H4 (cell line): ENCODE measurements around the gene TICAM1. TPM values are rescaled to one million over a fixed set of nuclear protein-coding genes. Genes with fewer than 3 reads are reported as not detected.
"Not testable (repeated sequence)": the region's sequence is repeated elsewhere in the genome, so short reads cannot be mapped to it uniquely, and the experiment has no call there.

Experiments
- DNase-seq: peaks from one replicate; pipeline ENCODE4 v3.0.0-alpha.2; 2015; ENCODE audit warnings: low spot score
- total RNA-seq: library from RNA; depleted of rRNA; stranded (reverse); fragments of >200 nt; shearing (Covaris generic); gene quantifications from 2 replicates; pipeline ENCODE4 v1.2.3, GENCODE V29; 2014

TICAM1 gene
- total RNA-seq, 1 experiment from 2014 or later, result 0.64 TPM

DNA sequence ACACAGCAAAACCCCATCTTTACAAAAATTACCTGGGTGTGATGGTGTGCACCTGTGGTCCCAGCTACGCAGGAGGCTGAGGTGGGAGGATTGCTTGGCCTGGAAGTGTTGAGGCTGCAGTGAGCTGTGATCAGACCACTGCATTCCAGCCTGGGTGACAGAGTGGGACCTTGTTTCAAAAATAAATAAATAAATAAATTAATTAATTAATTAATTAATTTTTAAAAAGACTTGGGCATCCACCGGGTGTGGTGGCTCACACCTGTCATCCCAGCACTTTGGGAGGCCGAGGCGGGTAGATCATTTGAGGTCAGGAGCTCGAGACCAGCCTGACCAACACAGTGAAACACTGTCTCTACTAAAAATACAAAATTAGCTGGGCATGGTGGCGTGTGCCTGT, 26.4 kb downstream of the TICAM1 start:
- not testable (repeated sequence) for DNase-seq

DNA sequence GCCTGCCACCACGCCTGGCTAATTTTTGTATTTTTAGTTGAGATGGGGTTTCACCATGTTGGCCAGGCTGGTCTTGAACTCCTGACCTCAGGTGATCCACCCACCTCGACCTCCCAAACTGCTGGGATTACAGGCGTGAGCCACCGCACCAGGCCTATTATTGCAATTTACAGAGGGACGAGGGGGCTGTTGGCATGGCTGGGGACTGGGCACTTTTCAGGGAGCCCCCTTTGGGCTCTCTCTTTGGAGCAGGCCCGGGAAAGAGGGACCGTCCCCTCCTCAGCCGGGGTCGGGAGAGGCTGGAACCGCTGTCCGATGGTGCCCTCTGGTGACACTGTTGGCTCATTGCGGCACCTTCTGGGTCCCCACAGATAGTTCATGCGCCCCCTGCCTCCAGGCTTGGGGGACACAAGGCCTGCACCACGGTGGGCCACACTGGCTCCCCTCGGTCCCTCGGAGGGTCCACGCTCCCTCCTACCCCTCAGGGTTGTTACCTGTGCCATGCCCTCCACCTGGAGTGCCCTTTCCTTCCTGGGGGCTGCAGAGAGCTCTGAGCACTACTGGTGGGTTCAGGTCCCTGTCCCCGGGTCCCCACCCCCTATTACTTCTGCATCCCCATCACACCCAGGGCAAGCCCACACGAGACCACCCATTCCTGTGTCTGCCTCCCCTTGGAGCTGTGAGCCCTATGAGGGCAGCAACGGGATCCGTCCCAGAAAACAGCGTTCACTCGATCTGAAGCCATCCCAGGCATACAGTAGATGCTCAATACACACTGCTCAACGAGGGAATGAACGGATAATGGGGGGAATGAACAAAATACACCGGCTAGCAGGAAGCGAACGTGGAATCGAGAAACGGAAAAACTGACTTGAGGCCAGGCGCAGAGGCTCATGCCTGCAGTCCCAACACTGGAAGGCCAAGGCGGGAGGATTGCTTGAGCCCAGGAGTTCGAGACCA, 27.5 kb downstream of the TICAM1 start:
- peak; percentile 53 for DNase-seq

DNA sequence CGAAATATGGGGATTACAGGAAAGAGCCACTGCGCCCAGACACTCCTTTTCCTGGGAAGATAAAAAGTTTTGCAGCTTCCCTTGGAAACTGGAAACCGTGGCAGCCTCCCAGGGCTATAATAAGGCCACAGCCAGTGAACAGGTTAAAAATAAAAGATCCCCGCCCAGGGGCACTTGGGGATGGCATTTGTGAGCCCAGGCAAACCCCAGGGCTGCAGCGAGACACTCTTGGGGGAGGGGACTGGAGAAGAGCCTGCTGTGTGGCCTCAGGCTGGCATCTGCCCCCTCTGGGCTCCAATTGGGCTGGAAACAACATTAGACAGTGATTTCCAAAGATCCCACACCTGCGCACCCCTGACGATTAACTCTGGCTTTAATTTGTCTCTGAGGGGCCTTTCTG, 28.8 kb downstream of the TICAM1 start:
- no peak for DNase-seq

DNA sequence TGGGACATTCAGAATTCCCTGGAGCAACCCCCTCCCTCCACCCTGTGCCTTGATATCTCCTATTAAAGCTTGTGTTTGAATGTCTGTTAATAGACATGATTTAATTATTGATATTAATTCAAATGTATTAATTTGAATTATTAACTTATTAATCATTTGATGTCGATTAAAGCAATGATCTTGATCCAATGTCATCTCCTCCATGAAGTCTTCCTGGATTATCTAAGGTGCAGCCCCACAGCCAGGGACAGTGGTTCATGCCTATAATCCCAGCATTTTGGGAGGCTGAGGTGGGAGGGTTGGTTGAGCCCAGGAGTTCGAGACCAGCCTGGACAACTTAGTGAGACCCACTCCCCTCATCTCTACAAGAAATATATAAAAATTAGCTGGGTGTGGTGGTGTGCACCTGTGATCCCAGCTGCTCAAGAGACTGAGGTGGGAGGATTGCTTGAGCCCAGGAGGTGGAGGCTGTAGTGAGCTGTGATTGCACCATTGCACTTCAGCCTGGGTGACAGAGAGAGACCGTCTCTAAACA, 30.4 kb downstream of the TICAM1 start:
- DNase-seq, result no peak

DNA sequence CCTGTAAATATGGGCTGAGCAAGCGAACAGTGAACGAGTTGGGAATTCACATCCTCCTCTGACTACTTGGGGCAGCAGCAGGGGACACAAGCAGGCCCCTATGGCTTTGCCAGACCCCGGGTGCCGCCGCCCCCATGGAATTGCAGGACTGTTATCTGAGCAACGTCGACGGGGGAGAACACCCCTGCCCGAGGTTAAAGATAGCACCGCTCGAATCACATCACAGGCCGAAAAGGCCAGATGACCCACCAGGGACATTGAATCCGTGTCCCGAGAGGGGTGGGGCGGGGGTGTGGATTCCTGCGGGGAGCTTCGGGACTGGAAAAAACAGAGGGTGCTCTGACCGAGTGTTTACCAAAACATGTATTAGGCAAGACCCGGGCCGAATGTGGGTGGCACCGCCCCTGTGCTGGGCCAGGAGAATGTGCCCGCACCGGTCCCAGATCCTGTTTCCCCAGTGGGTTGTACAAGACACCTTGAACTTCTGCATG, 30.9 kb downstream of the TICAM1 start:
- no peak for DNase-seq

DNA sequence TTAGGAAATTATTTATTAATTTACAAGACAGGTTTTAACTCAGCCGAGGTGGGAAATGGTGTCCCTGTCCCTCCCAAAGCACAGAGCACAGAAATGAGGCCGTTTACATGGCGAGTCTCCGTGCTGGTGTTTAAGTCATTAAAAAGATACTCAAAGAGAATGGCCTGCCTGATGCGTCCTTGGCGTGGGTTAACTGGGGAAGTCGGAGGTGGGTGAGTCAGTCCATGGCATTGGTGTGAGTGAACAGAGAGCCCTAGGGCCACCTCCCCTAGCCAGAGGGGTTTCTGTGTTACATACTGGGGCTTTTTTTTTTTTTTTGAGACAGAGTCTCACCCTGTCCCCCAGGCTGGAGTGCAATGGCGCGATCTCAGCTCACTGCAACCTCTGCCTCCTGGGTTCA, 36.1 kb downstream of the TICAM1 start:
- DNase-seq, result no peak

DNA sequence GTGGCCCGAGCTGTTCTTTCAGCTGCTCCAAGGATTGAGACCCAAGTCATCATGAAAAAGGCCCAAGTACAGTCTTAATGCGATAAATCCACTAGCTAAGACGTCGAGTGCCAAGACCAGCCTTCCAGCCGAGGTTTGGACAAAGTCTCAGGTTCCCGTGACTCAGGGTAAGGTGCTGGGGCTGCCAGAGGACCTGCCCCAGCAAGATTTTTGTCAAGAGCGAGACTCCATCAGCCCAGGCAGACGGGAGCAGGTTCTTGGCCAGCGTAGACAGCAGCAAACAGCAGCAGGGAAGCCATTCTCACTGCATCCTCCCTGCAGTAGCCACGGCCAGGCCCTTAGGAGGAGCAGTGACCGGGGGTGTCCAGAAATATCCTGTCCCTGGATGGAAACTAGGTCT, 36.5 kb downstream of the TICAM1 start:
- DNase-seq, result no peak

DNA sequence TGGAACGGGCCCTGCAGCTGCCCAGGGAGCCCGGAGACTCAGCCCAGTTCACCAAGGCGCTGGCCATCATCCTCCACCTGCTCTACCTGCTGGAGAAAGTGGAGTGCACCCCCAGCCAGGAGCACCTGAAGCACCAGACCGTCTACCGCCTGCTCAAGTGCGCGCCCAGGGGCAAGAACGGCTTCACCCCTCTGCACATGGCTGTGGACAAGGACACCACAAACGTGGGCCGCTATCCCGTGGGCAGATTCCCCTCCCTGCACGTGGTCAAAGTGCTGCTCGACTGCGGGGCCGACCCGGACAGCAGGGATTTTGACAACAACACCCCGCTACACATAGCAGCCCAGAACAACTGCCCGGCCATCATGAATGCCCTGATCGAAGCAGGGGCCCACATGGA, 38.2 kb downstream of the TICAM1 start:
- not testable (repeated sequence) for DNase-seq

DNA sequence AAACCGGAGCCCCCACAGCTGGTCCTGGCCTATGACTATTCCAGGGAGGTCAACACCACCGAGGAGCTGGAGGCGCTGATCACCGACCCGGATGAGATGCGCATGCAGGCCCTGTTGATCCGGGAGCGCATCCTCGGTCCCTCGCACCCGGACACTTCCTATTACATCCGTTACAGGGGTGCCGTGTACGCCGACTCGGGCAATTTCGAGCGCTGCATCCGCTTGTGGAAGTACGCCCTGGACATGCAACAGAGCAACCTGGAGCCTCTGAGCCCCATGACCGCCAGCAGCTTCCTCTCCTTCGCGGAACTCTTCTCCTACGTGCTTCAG, 38.7 kb downstream of the TICAM1 start:
- not testable (repeated sequence) for DNase-seq

DNA sequence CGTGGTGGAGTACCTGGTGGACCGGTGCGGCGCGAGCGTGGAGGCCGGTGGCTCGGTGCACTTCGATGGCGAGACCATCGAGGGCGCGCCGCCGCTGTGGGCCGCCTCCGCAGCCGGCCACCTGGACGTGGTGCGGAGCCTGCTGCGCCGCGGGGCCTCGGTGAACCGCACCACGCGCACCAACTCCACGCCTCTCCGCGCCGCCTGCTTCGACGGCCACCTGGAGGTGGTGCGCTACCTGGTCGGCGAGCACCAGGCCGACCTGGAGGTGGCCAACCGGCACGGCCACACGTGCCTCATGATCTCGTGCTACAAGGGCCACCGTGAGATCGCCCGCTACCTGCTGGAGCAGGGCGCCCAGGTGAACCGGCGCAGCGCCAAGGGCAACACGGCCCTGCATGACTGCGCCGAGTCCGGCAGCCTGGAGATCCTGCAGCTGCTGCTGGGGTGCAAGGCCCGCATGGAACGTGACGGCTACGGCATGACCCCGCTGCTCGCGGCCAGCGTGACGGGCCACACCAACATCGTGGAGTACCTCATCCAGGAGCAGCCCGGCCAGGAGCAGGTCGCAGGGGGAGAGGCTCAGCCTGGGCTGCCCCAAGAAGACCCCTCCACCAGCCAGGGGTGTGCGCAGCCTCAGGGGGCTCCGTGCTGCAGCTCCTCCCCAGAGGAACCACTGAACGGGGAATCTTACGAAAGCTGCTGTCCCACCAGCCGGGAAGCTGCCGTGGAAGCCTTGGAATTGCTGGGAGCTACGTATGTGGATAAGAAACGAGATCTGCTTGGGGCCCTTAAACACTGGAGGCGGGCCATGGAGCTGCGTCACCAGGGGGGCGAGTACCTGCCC, 39.3 kb downstream of the TICAM1 start:
- not testable (repeated sequence) for DNase-seq

DNA sequence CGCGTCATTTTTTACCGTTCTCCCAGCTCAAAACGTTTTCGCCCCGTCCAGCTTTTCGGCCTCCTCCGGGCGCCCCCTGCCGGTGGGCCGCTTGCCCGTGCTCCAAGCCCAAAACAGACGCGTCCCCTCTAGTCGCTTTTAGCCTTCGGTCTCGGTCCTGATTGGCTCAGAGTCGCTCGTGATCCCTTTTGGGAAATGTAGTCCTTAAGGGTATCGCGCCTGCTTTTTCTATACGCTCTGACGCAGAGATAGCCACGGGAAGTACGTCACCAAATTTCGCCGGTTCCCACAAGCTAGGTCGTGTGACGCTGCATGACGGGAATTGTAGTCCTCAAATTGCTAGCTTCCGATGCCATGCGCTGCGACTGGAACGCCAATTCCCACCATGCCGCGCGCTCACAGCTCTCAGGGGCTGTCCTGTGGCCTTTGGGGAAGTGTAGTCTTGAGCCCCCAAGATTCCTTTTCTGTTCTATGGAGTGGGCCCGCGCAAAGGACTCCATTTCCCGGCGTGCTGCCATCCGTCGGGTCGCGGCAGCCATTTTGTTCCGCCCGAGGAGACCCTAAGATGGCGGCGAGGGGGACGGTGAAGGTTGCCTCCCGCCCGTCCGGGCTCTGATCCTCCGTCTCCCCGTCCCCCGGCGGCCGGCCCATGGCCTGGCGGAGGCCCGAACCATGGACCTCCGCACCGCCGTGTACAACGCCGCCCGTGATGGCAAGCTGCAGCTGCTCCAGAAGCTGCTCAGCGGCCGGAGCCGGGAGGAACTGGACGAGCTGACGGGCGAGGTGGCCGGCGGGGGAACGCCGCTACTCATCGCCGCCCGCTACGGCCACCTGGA, 40.1 kb downstream of the TICAM1 start, which contains the start of gene FEM1A:
Gene FEM1A, plus strand, starts transcription at position 552 of the 836 bp plus-strand sequence. Its CDS starts 121 bp downstream, at position 673.
- DNase-seq, result peak; percentile 100

DNA sequence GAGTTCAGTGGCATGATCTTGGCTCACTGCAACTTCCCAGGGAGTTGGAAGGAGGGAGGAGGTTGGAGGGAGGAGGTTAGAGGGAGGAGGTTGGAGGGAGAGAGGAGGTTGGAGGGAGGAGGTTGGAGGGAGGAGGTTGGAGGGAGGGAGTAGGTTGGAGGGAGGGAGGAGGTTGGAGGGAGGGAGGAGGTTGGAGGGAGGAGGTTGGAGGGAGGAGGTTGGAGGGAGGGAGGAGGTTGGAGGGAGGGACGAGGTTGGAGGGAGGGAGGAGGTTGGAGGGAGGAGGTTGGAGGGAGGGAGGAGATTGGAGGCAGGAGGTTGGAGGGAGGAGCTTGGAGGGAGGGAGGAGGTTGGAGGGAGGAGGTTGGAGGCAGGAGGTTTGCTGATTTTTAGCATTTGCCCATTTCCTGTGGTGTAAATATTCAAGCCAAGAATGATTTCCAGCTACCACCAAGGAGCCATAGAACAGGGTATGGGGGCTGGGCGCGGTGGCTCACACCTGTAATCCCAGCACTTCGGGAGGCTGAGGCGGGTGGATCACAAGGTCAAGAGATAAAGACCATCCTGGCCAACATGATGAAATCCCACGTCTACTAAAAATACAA, 45.0 kb downstream of the TICAM1 start:
- DNase-seq, result not testable (repeated sequence)

DNA sequence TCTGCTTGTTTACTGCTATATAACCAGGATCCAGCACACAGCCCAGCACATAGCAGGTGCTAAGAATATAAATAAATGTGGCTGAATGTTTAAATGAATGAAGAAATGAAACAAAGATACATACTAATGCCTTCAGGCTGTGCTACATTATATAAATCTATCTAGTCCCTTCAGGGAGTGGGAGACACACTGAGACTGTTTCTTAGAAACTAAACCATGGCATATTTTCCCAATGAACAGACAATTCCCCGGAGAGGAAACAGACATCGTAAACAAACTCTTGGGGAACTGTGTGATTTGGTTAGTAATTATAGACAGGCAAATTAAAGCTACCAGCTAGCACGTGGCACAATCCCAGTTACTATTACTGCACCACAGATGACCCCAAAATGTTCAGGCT, 49.7 kb downstream of the TICAM1 start:
- no peak for DNase-seq

DNA sequence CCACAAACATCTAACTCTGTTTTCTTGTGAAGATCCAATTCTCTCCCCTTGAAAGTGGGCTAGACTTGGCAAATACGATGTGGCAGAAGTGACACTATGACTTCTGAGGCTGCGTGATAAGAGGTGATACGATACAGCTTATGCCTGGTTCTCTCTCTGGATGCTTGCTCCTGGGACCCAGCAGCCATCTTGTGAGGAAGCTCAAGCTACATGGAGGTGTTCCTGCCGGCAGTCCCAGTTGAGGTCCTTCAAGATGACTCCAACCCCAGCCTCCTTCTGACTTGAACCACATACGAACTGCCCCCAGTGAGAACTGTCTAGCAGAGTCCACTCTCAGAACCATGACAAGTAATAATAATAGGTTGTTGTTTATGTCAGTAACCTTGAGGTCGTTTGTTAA, 50.7 kb downstream of the TICAM1 start:
- DNase-seq, result no peak

DNA sequence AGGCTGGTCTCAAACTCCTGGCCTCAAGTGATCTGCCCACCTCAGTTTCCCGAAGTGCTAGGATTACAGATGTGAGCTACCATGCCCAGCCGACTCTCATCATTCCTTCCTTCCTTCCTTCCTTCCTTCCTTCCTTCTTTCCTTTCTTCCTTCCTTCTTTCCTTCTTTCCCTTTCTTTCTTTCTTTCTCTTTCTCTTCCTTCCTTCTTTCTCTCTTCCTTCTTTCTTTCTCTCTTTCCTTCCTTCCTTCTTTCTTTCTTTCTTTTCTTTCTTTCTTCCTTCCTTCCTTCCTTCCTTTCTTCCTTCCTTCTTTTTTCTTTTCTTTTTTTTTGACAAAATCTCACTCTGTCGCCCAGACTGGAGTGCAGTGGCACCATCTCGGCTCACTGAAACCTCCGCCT, 53.4 kb downstream of the TICAM1 start:
- not testable (repeated sequence) for DNase-seq

DNA sequence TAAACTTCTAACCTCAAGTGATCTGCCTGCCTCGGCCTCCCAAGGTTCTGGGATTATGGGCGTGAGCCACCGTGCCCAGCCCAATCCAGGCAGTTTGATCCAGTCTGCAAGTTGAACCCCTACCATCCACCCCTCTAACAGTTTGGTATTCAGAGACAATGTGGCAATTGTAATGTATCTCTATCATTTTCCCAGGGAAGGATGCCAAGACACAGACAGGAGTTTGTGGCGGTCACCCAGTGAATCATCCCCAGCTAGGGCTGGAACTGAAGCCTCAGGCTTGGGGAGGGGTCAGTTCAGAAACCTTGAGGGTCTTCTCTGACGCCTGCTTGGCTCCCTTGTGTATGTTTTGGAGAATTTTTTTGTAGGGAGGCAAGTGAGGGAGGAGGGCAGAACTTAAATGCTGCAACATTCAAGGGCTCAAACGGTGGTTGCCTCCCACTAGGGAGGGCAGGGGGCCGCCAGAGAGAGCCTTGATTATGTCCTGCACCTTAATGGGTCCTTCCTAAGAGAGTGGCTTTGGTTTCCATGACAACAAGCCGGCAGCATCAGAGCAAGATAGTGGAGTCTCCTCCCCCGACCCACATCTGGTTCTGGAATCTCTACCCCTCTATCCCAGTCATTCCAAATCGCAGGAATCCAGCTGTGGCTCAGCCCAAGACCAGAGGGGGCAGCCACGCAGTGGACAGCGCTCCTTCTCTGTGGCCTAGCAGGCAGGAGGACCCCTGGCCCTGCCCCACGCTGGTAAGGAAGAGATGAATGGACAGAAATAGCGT, 54.9 kb downstream of the TICAM1 start:
- DNase-seq, result no peak

DNA sequence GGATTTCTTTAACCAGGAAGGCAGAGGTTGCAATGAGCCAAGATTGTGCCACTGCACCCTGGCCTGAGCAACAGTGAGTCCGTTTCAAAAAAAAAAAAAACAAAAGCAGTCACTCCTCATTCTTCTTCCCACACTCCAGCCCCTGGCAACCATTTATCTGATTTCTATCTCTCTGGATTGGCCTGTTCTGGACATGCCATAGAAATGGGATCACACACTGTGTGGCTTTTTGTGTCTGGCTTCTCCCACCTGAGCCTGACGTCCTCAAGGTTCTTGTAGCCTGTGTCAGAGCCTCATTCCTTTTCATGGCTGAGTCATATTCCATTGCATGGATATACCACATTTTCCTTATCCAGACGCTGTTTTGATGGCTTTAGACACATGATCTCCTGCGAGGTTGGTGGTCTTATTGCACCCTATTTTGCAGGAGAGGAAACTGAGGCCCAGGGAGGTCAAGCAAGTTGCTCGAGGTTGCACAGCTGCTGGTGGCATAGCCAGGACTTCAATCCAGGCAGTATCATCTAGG, 55.8 kb downstream of the TICAM1 start:
- no peak for DNase-seq

DNA sequence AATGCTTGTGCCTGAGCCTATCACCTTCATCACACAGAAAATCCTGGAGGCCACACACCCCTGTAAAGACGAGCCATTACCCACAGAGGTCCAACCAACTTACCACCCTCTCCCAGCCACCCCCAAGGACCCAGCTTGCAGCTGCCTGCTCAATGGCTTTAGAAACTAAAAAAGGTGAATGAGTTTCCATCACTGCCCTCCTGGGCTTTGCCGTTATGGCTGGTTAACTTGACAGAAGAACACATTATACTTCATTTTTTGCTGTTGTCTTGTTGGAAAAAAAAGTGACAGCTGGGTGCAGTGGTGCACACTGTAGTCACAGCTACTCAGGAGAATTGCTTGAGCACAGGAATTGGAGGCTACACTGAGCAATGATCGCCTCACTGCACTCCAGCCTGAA, 57.4 kb downstream of the TICAM1 start:
- DNase-seq, result no peak

DNA sequence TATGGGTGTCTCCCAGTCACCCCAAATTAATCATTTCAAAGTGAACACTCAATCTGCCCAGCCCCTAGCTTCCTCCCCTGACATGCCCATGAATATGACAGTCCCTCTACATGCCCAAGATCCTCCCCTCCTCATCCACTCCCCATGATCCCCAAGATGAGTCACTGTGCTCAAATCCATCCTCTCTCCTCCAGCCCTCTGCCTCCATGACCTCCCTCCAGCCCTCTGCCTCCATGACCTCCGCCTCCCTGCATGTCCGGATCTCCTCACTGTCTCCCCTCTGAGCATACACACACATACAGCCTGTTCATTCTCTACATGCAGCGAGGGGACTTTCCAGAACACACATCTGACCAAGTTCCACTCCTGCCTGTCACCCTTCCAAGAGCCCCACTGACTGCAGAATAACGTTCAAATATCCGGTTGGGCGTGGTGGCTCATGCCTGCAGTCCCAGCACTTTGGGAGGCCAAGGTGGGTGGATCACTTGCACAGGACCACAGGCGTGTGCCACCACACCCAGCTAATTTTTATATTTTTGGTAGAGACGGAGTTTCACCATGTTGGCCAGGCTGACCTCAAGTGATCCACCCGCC, 58.4 kb downstream of the TICAM1 start:
- DNase-seq, result no peak
